Parathyroid adenoma (tissue), 2 donors: ENCODE data around the gene MAFB.

ENCODE experiments used
- H2AFZ ChIP-seq: fragments of 300-600 bp; sonication (generic); one replicate; pipeline ENCODE4 v1.7.0; 2017; ENCODE audit warnings: antibody characterized with exemption, mild to moderate bottlenecking
- H3K27ac ChIP-seq: fragments of 300-600 bp; sonication (generic); one replicate; pipeline ENCODE4 v1.7.0; 2017
- H3K27me3 ChIP-seq: fragments of 300-600 bp; sonication (generic); one replicate; pipeline ENCODE4 v1.7.0; 2017; ENCODE audit warnings: low read length; ENCODE audit not compliant: control insufficient read depth, insufficient read depth
- H3K36me3 ChIP-seq: fragments of 300-600 bp; sonication (generic); one replicate; pipeline ENCODE4 v1.7.0; 2017; ENCODE audit warnings: low read length; ENCODE audit not compliant: control insufficient read depth, insufficient read depth
- H3K4me1 ChIP-seq: fragments of 300-600 bp; sonication (generic); one replicate; pipeline ENCODE4 v1.7.0; 2017; ENCODE audit warnings: control low read depth
- H3K4me2 ChIP-seq: fragments of 300-600 bp; sonication (generic); one replicate; pipeline ENCODE4 v1.7.0; 2017; ENCODE audit warnings: low read length
- H3K4me3 ChIP-seq: fragments of 300-600 bp; sonication (generic); one replicate; pipeline ENCODE4 v1.7.0; 2017; ENCODE audit warnings: low read depth, low read length
- H3K79me2 ChIP-seq: fragments of 300-600 bp; sonication (generic); one replicate; pipeline ENCODE4 v1.7.0; 2017; ENCODE audit warnings: control low read depth
- H3K9ac ChIP-seq: fragments of 300-600 bp; sonication (generic); one replicate; pipeline ENCODE4 v1.7.0; 2017; ENCODE audit warnings: mild to moderate bottlenecking
- H3K9me3 ChIP-seq: fragments of 300-600 bp; sonication (generic); one replicate; pipeline ENCODE4 v1.7.0; 2017; ENCODE audit warnings: low read length; ENCODE audit not compliant: control insufficient read depth
- CTCF ChIP-seq: fragments of 300-600 bp; sonication (generic); IDR thresholded peaks from one replicate; pipeline ENCODE4 v1.7.0; 2017; ENCODE audit warnings: antibody characterized with exemption, mild to moderate bottlenecking
- donor health status: primary hyperparathyroidism.

Gene MAFB

GRCh38 chr20:40654876-40655275, 34.2 kb downstream of the MAFB start:
- Histone ChIP-seq H3K27ac (no peak overlapping the region), H3K9me3 (no peaks in the 10 kb centered on the region), H3K36me3 (no peaks in the 10 kb centered on the region), H3K27me3 (no peaks in the 10 kb centered on the region), H3K9ac (no peak overlapping the region), H3K79me2 (no peaks in the 10 kb centered on the region), H3K4me3 (no peak overlapping the region), H3K4me1 (peaks cover 6% of the 10 kb centered on the region), H2AFZ (no peak overlapping the region), H3K4me2 (no peak overlapping the region)
- TF ChIP-seq CTCF, result no peak

GRCh38 chr20:40652441-40652987, 36.5 kb downstream of the MAFB start:
- Histone ChIP-seq H3K4me2 (no peak overlapping the region), H3K27ac (no peak overlapping the region), H3K9ac (no peak overlapping the region), H3K4me1 (peaks cover 28% of the 10 kb centered on the region), H3K79me2 (peaks cover 5% of the 10 kb centered on the region), H3K36me3 (no peaks in the 10 kb centered on the region), H3K9me3 (no peaks in the 10 kb centered on the region), H3K4me3 (no peak overlapping the region), H3K27me3 (no peaks in the 10 kb centered on the region), H2AFZ (no peak overlapping the region)
- no peak for TF ChIP-seq CTCF

GRCh38 chr20:40651151-40651550, 37.9 kb downstream of the MAFB start:
- H3K4me2 ChIP-seq, result no peak overlapping the region
- no peak for TF ChIP-seq CTCF

GRCh38 chr20:40650707-40651106, 38.3 kb downstream of the MAFB start:
- no peak for TF ChIP-seq CTCF
- Histone ChIP-seq H2AFZ (no peak overlapping the region), H3K9ac (no peak overlapping the region), H3K9me3 (no peaks in the 10 kb centered on the region), H3K36me3 (no peaks in the 10 kb centered on the region), H3K4me1 (peaks cover 28% of the 10 kb centered on the region), H3K27me3 (no peaks in the 10 kb centered on the region), H3K79me2 (peaks cover 5% of the 10 kb centered on the region), H3K27ac (no peak overlapping the region), H3K4me2 (no peak overlapping the region), H3K4me3 (no peak overlapping the region)

More at GRCh38 chr20:40651151-40651550, 37.9 kb downstream of the MAFB start:
- no peaks in the 10 kb centered on the region for H3K9me3 ChIP-seq
- no peak overlapping the region for H3K27ac ChIP-seq
- no peak overlapping the region for H3K4me3 ChIP-seq
- peaks cover 5% of the 10 kb centered on the region for H3K79me2 ChIP-seq
- no peak overlapping the region for H3K9ac ChIP-seq
- no peak overlapping the region for H2AFZ ChIP-seq
- H3K4me1 ChIP-seq, result peaks cover 28% of the 10 kb centered on the region
- no peaks in the 10 kb centered on the region for H3K27me3 ChIP-seq
- no peaks in the 10 kb centered on the region for H3K36me3 ChIP-seq
